Measurements from ENCODE around the gene ANKRD53.
"Not testable (repeated sequence)": the region's sequence is repeated elsewhere in the genome, so short reads cannot be mapped to it uniquely, and the experiment has no call there.

ANKRD53 gene

DNA sequence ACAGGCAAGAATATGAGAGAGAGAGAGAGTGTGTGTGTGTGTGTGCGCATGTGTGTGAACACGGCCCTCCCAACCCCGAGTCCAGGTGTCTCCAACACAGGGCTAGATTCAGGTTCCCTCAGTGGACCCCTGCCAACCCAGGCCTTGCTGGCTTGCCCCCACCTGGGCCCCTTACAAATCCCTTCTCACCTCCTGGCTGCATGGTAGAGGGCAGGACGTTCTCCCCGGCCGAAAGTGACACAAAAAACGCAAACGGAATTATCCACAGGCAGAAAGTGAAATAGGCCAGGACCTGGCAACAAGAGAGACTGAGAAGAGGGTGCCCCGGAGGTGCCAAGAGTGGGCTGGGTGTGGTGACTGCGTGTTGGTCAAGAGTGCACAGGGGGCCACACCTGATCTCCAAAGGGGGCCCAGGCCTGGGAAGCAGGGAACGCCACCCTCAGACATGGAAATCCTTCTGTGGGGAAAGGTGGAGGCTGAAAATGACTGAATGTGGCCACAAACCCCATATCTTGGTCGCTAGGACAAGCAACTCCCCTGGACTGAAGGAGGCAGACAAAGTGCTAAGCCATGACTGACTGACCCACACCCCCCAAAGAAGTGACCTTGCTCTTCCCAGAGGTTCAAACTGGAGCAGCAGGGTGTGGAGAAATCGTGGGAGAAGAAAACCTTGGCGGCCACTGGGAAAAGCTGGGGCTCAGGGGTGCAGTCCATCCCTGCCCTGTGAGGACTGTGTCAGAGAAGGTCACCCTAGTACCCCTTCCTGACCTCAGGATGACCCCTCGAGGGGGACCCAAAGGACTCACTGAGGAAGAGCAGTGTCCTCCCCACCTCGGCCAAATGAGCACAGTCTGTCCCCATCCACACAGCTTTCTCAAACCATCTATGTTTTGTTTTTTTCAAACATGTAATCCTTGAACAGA lies 10.6 kb downstream of the ANKRD53 start:
- no peak for DNase-seq (ENCODE audit: low spot score)

DNA sequence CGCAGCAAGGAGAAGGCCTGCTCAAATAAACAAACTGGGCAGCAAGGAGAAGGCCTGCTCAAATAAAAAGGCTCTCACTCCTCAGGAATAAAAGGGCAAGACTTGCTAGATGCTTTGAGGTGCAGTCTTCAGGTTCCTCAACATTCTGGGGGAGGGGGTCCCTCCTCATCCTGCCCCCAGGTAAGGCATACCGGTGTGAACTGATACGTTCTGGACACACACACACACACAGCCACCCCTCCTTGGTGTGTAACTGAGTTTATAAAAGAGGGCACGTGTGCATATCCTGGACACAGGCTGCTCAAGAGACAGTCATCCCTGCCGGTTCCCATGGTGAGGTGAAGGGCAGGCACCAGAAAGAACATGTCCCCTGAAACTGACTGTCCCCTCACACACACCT lies 11.8 kb downstream of the ANKRD53 start:
- DNase-seq (ENCODE audit: low spot score) = no peak

DNA sequence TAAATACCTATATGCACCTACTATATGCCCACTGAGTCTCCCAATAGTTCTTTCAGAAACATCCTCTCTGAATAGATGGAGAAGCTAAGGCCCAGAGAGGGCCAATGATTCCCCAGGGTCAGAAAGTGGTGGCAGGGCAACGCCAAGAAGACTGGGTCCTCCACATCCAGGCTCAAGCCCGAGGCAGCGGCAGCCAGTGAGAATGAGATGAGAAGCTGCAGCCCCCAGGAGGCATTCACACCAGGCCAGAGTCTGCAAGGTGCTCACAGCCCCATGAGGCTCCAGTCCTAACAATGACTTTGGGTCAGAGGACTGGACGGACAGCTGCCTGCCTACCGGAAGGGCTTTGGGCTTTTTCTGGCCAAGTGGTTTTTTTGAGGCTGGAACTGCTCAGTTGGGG lies 12.7 kb downstream of the ANKRD53 start:
- no peak for DNase-seq (ENCODE audit: low spot score)

DNA sequence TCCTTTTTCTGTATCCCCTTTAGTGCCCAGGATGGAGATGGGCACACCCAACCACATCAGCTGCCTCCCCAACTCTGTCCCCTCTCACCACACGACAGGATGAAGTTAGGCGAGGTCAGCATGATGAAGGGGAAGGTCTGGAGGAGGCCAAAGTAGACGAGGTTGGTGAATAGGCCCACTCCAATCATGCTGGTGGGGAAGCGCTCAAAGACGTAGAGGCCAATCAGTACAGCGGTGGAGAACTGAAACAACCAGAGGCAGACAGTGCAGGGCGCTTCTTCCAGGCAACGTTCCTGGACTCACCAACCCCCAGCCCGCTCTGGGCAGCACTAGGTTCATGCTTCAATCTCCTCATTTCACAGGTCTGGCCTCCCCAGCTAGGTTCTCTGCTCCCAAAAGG lies 13.3 kb downstream of the ANKRD53 start:
- no peak for DNase-seq (ENCODE audit: low spot score)

DNA sequence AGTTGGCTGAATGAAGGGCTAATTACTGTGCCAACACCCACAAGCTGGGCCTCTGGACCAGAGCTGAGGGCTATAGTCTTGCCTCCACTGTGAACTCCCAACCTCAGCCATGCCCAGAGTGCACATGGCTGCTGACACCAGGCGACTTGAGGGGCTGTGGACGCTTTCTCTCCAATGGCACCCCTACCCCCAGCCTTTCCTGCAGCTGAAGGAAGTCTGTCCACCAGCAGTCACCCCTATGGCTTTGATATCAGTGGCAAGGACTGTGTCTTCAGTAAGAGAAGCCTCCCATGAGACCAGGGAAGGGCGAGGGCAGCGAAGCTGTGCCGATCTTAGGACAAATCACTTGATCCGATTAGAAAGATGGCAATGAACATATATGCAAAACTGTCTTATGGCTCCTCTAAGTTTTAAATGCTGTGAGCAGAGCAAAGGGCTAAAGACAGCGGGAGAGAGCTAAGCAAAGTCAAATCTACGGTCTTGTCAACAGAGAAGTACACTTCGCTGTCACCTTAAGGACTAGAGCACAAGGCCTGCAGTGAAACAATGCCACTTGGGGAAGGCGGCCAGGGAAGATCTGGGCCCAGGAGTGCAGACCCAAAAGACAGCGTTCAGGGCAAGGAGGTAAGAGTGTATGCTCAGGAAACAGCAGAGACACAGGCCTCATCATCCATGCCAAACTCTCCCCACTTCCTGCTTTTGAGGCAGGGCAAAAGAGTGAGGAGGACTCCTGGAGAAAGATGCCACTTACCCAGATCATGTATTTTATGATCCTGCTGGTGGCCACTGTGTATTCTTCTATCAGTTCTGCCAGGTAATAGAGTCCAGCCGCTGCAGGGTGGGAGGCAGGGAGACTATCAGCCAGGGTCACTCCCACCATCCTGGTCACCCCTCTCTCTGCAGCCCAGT lies 14.8 kb downstream of the ANKRD53 start:
- DNase-seq (ENCODE audit: low spot score) = no peak

DNA sequence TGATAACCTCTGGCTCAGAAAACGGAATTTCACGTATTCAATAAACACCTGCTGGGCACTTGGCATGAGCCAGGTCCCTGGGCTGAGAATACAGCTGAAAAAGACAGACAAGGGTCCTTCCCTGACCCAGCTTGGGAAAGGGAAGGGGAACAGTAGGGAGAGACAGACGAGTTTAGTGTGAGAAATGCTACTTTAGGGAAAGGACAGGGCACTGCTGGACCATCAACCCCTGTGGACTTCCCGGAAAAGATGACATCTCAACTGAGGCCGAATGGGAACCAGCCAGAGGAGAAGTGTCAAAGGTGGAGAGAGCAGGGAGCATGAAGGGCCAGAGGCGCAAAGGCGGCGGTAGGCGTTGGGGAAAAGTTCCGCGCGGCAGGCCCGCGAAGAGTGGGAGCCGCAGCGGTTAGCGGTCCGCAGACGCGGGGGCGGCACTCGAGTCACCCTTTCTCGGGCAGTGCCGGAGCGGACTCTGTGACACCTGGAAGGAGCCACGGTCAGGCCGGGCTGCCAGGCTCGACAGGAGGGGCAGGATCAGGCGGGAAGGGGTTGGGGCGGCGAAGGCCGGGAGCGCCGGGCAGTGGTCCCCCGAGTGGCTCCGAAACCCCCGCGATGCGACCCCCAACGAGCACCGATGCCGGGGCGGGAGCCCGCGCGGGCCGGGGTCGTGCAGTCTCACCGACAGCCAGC lies 15.7 kb downstream of the ANKRD53 start:
- no peak for DNase-seq (ENCODE audit: low spot score)

DNA sequence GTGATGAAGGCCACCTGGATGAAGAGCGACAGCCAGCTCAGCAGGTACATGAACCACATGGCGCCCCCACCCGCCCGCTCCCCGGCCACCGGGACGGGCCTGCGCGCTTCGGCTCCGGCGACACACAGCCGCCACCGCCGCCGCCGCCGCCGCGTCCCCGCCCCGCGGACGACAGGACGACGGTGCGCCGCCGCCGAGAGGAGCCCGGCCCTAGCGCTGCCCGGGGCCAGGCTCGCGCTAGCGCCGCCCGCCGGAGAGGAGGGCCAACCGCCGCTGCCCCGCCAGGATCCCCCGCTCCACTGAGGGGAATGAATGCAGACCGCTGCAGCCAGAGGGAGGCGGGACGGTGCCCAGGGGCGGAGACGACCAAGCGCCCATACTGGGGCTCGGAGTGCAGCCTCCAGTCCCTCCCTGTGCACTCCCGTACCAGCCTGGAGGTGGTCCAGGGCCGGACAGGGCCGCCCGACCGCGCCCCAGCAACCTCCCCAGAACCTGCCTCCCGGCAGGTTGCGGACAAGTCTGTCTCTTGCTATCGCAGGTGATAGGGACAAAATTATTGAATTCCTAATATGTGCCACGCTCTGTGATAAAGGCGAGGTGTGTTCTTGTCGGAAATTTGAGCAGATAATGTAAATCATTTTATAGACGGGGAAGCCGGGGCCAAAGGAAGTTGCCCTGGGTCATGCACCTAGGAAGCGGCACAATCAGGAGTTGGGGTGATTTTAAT lies 16.4 kb downstream of the ANKRD53 start, which contains the start of gene TEX261:
Gene TEX261, minus strand, starts transcription at position 175 of the 727 bp plus-strand sequence. Its CDS starts 116 bp downstream, at position 59.
- DNase-seq (ENCODE audit: low spot score) = peak; percentile 83

DNA sequence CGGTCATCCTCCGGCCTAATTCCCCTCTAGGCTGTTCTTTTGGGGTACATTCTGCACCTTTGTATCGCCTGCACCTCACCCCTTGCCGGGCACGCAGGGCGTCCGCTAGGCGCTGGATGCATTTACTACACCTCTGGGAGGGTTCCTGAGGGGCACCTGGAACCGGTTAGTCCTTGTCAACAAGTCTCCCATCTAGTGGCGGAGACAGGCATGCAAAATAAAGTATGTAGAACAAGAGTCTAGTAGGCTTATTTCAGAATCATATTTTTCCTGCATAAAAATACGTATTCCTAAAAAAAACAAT lies 16.9 kb downstream of the ANKRD53 start:
- DNase-seq (ENCODE audit: low spot score) = peak; percentile 63

DNA sequence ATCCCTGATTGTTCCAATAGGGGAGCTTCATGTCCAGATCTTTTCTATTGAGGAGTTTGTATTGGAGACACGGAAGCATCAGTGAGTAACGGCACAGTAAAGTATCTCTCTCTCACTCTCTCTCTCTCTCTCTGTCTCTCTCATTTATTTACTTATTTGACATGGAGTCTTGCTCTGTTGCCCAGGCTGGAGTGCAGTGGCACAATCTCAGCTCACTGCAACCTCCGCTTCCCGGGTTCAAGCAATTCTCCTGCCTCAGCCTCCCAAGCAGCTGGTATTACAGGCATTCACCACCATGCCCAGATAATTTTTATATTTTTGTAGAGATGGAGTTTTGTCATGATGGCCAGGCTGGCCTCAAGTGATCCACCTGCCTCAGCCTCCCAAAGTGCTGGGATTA lies 20.5 kb downstream of the ANKRD53 start:
- DNase-seq (ENCODE audit: low spot score) = not testable (repeated sequence)

DNA sequence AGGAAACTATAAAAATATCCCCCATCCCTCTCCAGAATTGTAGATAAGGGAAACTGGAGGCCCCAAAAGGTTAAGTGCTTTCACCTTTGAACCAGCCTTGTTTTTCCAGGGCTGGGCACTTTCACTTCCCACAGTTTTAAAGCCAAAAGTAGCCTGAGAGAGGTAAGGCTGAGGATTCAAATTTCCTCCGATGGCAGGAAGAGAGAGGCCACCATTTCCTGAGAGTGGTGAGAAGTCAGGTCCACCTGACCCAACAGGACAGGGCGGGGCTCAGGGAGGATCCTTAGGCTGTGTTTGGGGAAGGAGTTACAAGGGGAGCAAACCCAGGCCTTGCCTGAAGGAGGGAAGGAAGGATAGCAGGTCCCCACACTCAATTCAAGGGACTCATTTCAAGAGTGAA lies 20.9 kb downstream of the ANKRD53 start:
- no peak for DNase-seq (ENCODE audit: low spot score)

DNA sequence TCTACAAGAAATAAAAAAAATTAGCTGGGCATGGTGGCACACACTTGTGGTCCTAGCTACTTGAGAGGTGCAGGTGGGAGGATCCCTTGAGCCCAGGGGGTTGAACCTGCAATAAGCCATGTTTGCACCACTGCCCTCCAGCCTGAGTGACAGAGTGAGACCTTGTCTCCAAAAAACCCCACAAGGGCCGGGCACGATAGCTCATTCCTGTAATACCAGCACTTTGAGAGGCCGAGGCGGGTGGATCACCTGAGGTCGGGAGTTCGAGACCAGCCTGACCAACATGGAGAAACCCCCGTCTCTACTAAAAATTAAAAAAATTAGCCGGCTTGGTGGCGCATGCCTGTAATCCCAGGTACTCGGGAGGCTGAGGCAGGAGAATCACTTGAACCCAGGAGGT lies 21.5 kb downstream of the ANKRD53 start:
- DNase-seq (ENCODE audit: low spot score) = not testable (repeated sequence)

DNA sequence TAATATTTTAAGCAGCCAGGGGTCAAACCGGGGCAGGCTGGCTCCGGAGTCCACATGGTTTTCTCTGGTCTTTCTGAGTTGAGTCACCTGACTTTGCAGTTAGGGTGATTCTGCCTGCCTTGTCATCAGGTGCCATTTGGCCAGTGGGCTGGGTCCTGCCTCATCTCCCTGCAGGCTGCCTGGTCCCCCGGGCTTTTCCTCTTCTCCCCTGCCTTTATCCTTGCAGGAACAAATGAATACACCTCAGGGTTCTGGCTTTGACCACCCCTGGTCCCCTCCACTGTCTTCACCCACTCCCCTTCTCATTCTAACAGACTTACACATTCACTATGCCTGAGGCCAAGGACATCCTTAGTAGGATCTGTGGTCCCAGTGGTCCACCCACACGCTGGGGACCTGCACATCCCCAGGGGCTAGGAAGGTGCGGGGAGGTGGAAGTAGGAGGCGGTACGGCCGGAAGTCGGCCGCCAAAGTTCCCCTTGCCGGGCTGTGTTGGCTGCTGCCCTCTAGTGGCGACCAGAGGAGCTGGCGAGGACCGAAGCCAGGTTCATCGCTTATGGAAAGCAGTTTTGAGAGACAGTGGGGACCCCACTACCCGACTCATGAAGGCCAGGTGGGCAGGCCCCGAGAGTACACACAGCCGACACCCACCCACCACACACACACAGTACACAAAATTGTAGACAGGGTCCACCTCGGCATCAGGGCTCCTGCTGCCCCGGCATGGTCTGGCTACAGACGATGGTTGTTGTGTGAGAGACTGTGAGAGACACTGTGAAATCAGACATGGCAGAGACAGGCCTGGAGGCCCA lies 22.6 kb downstream of the ANKRD53 start:
- DNase-seq (ENCODE audit: low spot score) = peak; percentile 77

DNA sequence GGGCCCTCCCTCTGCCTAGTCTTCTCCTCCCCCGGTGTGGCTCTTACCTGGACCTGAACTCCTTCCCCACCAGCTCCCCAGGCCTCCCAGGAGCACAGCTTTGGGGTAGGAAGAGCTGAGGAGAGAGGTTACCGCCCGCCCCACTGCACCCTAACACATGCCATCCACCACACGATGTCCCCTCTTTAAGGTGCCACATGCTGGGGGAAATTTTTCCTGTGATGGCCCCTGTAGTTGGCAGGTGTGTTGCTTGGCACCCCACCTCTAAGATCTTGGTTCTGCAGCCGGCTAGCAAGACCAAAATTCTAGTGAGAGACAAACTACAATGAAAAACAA lies 23.1 kb downstream of the ANKRD53 start:
- no peak for DNase-seq (ENCODE audit: low spot score)

DNA sequence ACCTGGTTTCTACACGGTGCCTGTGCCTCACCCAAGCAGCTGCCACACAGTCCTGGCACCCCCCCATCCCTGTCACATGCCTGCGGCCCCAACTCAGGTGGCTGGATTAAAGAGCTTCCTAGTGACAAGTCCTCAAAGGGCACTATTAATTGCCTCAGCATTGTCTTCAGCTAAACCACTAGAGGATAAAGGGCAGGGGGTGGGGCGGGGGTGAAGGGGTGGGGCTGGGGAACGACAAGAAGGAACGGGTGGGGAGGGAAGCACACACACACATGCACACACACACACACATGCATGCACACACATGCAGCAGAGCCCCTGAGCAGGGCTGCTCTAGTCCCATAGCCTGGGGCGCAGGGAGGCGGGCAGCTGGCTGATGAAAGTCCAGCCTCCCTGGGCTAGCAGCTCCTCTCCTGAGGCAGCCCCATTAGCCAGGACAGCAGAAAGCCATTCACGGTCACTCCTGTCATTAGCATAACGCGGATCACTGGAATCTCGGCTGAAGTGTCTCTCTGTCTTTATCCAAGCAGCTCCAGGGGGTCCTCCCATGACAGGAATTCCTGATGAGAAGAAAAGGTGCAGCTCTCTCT lies 23.6 kb downstream of the ANKRD53 start:
- DNase-seq (ENCODE audit: low spot score) = no peak

DNA sequence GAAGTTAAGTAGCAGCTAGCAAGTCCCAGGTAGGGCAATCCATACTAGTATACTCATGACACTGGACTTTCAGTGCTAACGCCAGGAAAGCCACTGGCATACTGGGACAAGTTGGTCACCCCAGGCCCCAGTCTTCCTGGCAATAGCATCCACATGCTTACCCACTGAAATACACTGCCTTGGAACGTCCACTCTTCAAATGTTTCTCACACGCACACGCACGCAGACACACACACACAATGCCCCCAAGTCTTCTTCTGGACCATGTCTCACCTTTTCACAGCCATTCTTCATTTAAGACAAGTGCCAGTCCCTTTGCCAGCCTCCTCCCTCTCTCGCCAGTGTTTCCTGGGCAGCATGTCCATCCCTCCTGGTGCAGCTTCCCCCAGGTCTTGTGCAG lies 25.0 kb downstream of the ANKRD53 start:
- no peak for DNase-seq (ENCODE audit: low spot score)

DNA sequence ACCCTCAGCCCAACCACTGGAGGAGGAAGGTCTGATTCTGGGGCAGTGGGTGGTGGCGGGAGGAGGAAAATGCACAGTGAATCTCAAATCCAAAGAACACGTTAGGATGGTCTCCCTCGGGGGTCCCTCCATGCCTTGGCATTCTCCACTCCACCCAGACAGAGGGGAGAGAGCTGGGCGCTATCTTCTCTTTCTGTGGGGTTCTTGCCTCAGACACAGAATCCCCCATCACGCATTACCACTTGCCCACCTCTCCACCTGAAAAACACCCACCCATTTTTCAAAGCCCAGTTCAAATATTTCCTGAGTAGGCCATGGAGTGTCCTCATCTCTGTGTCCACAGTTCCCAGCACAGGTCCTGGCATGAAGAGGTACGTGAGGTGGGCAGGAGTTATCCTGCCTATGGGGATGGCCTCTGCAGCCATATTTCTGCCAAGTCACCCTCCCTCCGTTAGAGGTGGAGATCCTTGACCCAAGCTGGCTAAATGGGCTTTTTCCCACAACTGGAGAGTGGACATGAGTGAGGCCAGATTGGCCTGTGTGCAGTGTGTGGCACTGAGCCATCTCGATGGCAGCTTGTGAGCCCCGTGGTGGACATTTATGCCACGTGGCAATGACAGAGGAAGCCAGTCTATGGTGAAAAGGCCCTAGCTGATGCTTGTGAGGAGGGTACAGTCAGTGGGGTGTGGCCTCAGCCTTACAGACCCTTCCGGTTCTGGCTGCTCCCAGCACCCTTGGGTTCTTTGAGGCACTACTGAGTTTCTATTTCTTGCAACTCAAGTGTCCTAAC lies 25.7 kb downstream of the ANKRD53 start:
- no peak for DNase-seq (ENCODE audit: low spot score)

DNA sequence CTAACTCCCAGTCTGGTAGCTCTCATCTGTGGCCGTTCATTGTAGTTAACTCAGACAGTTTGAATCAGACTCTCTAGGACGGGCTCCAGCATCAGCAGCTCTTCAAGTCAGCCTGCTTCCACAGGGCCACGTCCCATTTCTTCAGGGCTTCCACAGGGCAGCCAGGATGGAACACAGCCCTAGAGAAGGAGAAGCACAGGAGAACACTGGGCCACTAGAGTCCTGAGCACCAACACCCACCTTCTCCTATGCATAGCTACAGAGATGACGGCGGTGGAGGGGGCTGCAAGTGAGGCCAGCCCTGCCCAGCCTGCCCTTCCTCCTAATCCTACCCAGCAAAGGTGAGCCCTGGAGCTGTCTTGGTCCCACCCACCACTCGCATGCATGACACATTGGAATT lies 26.4 kb downstream of the ANKRD53 start:
- no peak for DNase-seq (ENCODE audit: low spot score)

DNA sequence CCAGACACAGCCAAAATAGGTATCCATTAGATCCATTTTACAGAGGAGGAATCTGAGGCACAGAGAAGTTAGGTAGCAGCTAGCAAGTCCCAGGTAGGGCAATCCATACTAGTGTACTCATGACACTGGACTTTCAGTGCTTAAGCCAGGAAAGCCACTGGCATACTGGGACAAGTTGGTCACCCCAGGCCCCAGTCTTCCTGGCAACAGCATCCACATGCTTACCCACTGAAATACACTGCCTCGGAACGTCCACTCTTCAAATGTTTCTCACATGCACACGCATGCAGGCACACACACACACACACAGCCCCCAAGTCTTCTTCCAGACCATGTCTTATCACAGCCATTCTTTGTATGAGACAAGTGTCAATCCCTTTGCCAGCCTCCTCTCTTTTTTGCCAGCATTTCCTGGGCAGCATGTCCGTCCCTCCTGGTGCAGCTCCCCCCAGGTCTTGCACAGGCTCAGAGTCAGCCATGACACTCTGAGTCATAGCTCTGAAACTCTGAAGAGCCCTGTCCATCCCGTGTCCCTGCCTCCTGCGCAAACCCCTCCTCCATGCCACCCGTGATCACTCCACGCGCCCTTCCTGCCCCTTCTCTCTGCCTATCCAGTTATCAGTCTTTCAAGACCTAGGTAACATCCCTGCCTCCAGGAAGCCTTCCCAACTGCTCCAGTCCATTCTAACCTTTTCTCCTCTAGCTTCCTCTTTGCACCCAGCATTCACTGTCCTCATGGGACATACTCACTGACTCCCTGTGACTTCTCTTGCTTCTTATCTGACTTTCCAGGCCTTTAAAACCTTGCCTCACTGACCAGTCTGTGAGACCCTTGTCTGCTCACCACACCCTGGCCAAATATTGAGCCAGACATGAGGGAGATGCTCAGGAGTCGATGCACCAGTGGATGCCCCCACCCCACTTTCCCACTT lies 27.1 kb downstream of the ANKRD53 start:
- DNase-seq (ENCODE audit: low spot score) = no peak
